A549 treated with Hydrocortisone at 1 μM for 4 hours (cell line): ENCODE measurements around the gene MTMR8. TPM values are rescaled to one million over a fixed set of nuclear protein-coding genes. Genes with fewer than 3 reads are reported as not detected.

ENCODE experiments used
- total RNA-seq: library from RNA; stranded (reverse); fragments of 200-300 nt; extraction: Qiagen RNA extraction; gene quantifications from 5 replicates; pipeline ENCODE4 v1.2.3, GENCODE V29; 2022

The MTMR8 gene
- total RNA-seq: 0.33 to 0.85 TPM (median 0.53 TPM) in 5 replicates

DNA sequence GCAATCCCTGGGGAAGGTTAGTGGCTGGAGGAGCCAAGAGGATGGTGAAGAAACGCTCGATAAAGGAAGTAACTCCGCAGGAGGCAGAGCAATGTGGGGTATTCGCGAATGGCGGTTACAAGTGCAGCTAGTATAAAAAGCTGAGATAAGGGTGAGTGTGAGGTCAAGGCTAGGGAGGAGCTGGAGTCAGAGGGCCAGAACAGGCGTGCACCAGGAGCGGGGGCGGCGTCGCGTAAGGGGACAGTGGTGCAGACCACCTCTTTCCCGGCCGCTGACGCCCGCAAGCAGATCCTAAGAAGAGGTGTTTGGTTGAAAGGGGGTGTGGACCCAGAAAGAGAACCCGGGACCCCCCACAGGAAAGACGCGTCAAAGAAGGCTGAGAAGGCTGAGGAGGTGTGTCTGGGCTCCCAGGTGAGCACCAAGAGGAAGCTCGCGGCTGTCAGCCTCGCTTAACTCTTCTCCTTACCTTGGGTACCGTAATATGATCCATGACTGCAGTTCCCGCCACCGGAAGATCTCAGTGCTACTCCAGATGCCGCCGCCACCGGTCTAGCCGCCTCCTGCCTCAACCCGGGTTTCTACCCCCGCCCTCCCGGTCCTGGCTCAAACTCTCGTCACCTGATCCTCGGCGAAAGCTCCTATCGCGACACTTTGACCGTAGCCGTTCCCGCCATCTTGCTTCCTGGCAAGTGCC is at the start of gene MTMR8:
TSS of gene MTMR8 (minus strand) at position 579 of the 694 bp plus-strand sequence. CDS start at position 490, 89 bp downstream.

GRCh38 chrX:64230123-64230970 is 164.9 kb downstream of the MTMR8 start, which contains the start of gene ASB12:
Gene ASB12 (minus strand): TSS chrX:64230607. CDS start chrX:64225650, 4,957 bp downstream.

Other genes starting within 250 kb of the MTMR8 start
- 2.0 to 3.2 TPM (median 2.6 TPM) in 5 replicates for gene AMER1, start 189.7 kb downstream of the MTMR8 start, total RNA-seq
- gene ASB12, start 164.8 kb downstream of the MTMR8 start, total RNA-seq: not detected in 5 replicates